Ecto neural progenitor cell (in vitro differentiated cells): ENCODE data around the gene PTPRCAP.
A peak's percentile ranks its signal among the peaks of the same experiment; 100 is the strongest.
"Not testable (repeated sequence)": the region's sequence is repeated elsewhere in the genome, so short reads cannot be mapped to it uniquely, and the experiment has no call there.

Source experiments
- DNase-seq: peaks from one replicate; pipeline ENCODE4 v3.0.0-alpha.2; 2018; ENCODE audit warnings: low spot score

Gene PTPRCAP

DNA sequence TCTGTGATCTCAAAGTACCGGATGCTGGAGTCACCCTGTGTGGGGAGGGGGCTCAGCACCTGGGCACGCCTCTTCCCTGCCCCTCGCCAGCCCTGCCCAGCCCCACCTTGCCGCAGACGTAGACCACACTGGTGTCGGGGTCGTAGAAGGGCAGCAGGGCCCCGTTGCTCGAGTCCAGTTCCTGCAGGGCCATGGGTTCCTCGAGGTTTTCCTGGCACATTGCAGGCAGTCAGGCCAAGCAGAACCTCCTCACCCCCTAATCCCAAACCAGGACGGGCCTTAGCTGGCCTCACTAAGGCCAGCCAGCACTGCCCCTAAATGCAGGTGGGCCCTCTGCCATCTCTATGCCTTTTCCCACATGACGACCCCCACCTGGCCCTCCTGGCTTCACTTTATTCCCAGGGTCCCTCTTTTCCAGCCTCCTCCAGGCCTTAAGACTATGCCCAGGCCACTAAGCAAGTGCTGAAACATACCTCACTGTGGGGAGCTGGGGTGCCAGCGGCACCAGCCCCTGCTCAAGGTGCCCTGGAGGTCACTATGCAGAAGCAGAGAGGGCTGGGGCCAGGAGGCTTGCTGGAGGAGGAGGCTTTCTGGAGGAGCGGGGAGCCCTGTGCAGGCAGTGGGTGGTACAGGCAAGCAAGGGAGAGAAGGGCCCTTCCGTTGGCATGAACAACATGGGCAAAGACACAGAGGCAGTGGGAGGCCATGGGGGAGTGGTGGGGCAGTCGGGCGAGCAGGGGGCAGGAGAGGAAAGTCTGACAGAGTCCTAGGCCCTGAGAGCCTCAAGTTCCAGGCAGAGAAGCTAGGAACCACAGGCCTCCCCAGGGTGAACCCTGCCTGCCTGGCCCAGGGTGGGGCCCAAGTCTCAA is 3.0 kb upstream of the PTPRCAP start:
- no peak for DNase-seq

DNA sequence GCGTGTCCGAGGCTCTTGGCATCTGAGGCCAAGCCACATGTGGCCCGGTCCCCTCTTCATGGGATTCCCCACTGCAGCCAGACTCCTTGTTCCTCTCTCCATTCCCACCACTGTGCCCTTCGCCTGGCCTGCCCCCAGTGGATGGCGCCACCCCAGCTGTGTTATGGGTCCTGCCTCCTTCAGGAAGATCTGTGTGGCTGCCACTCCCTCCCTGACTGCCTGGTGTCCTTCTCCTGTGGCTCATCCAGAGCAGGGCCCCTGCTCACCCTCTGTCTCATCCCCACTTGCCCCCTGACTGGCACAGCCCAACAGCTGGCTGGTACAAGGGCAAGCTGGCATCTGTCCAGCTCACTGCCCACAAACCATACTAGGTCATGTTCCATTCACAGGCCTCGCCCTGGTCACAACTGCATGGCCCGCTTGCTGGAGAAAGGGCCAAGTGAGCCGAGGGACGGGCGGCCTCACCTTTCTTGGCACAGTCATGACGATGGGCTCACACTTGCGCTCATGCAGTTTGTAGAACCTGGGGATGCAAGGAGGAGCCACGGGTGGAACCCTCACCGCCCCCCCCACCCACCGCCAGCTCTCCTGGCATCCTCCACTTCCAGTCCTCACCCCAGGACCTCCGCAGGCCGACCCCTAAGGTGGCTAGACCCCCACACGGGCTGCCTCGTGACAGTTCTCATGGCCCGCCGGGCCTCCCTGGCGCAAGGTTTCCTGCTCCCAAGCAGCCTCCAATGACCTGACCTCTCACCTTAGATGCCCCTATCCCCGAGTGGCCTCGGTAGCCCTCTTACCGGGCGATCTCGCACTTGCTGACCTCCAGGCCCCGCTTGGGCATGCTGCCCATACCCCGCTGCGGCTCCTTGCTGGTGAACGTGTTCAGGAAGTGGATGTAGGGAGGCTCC is 2.1 kb upstream of the PTPRCAP start:
- no peak for DNase-seq

DNA sequence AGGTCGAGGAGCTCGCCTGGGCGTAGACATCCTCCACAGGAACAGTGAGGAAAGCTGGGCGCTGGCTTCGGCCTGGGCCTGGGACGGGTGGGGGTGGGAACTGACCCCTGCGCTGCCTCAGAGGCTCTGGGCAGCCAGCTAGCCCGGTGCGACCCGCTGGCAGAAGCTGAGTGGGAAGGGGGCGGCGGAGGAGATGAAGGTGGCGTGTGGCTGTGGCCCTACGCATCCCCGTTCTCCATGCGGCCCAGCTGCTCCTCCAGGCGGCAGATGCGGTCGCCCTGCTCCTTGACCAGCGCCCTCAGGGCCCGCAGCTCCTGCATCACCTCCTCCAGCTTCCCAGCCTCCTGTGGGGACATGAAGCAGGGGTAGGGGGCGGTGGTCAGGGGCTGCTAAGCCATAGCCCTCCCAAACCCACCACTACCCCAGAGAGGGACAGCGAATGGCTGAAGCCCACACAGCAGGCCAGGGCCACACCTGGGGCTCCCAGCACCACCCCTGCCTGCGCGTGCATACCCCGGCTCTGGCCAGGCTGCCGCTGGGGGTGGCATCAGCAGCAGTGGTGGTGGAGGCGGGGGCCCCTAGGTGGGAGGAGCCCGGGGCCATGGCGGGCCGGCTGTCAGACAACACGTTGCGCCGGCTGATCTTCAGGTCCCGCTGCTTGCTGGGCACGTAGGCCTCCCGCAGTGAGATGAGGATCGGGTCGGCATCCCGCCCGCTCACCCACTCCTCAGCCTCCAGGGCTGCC is 848 bp upstream of the PTPRCAP start:
- DNase-seq: no peak

DNA sequence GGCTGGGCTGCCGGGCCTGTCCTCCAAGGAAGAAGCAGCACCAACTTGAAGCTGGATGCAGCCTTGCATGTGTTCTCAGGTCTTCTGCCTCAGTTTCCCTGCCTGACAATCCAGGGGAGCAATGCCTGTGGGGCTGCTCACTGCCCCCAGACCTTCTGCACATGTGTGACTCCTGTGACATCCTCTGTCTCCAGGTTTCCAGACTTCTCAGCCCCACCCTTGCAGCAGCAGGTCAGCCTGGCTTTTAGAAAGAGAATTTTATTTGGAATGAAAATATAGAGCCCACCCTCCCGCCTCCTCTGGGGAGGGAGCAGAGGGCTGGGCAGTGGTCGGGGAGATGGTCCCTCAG is 301 bp upstream of the PTPRCAP start:
- no peak for DNase-seq

DNA sequence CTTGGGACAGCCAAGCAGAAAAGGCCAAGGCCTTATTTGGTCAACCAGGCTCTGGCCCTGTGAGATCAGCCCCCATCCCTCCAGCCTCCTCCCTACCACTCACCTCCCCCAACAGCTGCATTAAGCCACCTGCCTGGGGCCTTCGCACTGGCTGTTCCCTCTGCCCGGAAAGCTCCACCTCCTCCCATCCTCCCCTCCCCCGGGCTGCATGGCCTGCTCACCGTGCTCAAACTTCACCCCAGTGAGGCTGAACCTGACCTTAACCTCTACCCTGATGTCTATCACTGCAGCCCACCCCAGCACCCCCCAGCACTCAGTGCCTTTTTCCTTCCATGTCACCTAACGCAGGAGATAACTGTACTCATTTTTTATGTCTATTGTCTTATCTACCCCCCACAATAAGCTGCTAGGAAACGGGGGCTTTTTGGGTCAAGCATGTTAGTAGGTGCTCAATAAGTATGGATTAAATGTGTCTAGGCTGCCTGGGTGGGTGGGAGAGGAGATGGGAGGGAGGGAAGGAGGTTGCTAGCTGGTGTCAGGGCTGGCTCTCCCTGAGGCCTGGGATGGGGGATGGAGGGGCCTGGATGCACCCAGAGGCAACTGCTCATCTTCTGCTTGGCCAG is 912 bp downstream of the PTPRCAP start:
- no peak for DNase-seq

DNA sequence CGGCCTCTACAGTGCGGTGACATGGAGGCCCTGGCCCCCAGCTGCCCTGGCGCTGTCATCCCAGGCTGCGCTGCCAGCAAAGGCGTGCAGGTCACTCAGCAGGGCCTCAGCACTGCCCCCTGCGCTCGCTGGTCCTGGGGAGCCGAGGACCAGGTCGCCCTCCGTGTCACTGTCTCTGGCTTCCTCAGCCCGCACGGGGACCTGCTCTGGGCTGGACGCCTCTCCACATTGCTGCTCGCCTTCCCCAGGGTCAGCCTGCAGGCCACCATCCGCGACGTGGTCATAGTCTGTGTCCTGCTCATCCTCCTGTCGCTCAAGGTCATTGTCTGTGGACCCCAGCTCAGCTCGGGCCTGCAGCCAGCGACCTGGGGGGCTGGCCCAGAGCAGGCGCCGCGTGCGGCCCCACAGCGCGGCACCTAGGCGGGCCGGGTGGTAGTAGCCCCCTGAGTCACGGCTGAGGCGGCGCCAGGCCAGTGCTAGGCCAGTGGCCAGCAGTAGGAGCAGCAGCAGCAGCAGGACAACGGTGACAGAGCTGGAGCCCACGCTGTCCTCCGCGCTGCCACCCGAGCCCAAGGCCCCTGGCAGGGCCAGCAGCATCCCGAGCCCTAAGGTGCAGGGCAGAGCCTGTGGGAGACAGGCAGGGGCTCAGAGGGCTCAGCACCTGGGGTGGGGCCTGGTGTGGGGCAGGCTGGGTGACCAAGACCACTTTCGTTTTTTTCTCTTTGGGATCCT is 1.6 kb downstream of the PTPRCAP start:
- no peak for DNase-seq

DNA sequence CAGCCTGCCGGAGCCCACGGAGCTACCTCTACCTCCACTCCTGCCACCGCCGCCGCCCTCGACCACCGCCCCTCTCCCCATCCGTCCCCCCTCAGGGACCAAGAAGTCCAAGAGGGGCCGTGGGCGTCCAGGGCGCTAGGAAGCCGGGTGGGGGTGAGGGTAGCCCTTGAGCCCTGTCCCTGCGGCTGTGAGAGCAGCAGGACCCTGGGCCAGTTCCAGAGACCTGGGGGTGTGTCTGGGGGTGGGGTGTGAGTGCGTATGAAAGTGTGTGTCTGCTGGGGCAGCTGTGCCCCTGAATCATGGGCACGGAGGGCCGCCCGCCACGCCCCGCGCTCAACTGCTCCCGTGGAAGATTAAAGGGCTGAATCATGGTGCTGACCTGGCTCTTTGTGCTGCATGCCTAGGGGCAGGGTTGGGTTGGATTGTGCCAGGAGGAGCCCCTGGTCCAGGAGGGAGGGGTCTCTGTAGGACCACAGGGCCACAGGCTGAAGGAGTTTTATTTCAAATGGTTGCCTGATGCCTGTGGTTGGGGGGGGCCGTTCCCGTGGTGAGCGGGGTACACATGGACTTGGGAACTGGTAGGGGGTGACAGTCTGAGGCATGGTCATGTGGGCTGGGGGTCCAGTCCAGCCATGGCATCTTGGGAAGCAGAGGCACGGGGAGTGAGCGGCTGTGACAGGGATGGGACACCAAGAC is 2.3 kb downstream of the PTPRCAP start:
- DNase-seq: no peak

DNA sequence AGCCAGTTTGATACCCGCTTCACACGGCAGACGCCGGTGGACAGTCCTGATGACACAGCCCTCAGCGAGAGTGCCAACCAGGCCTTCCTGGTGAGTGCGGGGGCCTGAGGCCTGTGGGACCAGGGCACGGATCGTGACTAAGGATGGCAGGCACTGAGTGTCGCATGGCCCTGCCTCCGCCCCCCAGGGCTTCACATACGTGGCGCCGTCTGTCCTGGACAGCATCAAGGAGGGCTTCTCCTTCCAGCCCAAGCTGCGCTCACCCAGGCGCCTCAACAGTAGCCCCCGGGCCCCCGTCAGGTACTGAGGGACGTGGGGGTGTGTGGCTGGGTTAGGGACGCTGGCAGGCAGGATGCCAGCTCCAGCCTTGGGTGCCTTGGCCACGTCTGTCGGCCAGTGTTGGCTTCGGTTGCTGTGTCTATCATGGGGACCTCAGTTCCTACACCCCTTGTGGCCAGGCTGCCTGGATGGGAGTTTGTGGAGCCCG is 3.0 kb downstream of the PTPRCAP start:
- DNase-seq: no peak

DNA sequence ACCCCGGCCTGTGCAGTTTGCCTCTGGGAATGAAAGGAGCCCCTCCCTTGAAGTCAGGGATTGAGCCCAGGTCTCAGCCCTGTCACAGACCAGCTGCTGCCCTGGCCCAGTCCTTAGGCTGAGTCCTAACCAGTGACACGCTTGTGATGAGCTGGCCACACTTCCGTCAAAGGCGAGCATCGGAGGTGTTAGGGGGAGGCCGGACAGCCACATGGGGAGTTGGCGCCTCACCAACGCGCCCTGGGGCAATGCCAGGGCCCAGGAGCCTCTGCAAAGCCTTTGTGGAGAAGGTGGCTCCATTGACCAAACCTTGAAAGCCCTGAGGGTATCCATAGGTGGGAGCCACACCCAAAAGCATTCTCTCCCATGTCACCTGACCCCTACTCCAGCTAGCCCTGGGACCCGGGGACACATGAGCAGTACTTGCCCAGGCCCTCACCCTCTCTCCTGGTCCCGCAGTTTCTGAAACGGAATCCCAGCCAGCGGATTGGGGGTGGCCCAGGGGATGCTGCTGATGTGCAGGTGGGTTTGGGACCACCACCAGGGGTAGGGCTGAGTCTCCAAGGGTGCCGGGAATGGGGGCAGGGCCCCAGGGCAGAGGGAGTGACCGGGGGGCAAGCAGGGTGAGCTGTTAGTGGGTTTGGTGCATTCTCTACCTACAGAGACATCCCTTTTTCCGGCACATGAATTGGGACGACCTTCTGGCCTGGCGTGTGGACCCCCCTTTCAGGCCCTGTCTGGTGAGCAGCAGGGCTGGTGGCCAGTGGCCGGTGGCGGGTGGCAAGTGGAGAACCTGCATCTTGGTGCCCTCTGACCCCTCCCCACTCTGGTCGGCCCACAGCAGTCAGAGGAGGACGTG is 3.7 kb downstream of the PTPRCAP start:
- no peak for DNase-seq

DNA sequence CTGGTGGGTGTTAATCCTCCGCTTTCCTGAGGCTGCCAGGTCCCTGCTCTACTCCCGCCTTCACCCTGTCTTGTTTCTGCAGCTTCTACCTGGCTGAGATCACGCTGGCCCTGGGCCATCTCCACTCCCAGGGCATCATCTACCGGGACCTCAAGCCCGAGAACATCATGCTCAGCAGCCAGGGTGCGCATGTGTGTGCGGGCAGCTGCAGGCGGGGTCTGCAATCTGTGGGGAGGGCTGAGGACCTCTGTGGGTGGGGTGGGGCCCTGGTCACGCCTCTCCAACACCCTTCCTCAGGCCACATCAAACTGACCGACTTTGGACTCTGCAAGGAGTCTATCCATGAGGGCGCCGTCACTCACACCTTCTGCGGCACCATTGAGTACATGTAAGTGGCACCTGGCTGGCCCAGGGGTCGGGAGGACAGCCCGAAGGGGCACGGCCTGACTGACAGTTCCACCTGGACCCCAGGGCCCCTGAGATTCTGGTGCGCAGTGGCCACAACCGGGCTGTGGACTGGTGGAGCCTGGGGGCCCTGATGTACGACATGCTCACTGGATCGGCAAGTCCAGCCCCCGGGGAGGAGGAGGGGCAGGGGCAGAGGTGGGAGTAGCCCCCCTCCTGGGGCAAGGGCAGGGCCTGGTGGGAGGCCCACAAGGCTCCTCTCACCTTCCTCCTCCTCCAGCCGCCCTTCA is 4.7 kb downstream of the PTPRCAP start:
- no peak for DNase-seq

DNA sequence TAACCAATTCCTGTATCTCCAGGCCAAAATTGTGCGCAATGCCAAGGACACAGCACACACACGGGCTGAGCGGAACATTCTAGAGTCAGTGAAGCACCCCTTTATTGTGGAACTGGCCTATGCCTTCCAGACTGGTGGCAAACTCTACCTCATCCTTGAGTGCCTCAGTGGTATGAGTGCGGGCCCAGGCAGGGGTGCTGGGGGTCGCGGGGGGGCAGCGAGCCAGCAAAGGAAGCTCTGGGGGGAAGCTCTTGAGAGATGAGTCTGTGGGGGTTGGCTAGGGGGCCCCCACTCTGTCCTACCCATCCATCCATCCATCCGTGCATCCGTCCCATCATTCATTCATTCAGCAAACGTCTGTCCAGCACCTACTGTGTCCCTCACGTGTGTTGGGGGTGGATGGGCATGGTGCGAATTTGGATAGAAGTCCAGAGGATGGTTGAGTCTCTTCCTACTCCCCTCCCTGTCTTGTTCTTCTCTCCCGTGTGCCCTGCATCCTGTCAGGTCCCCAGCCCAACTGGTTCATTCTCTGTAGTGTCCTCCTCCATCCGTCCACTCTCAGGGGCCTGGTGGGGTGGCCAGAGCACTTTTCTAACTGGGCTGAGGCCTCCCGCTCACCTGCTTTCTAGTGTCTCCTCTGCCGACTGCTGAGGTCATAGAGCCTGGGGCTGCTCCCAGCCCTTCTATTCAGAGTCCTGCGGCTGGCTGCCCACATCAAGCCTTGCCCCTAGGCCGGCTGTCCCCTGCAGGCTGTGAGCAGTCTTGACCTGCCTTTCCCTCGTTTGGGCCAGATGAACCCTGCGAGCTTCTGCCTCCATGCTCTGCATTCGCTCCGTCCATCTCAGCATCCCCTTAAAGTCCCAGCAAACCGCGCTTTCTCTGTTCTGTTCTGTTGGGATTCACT is 5.9 kb downstream of the PTPRCAP start:
- no peak for DNase-seq

DNA sequence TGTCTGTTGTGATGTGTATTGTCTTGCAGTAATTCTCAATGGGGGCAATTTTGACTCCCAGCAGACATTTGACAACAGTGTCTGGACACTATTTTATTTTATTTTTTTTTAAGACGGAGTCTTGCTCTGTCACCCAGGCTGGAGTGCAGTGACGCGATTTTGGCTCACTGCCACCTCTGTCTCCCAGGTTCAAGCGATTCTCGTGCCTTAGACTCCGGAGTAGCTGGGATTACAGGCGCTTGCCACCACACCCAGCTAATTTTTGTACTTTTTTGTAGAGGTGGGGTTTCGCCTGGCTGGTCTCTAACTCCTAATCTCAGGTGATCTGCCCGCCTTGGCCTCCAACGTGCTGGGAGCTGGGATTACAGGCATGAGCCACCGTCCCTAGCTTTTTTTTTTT is 7.8 kb downstream of the PTPRCAP start:
- DNase-seq: no peak

DNA sequence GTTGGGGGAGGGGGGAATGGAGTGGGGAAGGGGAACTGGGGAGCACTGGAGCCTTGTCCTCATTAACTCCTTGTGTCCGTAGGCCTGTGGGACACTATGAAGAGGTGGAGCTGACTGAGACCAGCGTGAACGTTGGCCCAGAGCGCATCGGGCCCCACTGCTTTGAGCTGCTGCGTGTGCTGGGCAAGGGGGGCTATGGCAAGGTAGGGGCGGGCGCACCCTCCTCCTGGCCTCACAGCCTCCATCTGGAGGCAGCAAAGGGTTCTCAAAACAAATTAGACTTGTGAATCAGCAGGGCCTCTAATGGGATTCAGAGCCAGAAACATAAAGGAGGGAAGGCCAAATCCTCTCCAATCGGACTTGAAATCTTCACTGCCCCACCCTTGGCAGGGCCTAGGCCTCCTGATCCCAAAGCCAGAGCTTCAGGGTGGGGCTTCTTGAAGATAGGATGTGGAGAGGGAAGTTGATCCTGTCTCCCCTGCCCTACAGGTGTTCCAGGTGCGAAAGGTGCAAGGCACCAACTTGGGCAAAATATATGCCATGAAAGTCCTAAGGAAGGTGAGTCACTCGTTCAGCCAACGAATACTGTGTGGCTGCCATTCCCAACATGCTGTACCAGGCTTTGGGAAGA is 8.3 kb downstream of the PTPRCAP start:
- DNase-seq: no peak

DNA sequence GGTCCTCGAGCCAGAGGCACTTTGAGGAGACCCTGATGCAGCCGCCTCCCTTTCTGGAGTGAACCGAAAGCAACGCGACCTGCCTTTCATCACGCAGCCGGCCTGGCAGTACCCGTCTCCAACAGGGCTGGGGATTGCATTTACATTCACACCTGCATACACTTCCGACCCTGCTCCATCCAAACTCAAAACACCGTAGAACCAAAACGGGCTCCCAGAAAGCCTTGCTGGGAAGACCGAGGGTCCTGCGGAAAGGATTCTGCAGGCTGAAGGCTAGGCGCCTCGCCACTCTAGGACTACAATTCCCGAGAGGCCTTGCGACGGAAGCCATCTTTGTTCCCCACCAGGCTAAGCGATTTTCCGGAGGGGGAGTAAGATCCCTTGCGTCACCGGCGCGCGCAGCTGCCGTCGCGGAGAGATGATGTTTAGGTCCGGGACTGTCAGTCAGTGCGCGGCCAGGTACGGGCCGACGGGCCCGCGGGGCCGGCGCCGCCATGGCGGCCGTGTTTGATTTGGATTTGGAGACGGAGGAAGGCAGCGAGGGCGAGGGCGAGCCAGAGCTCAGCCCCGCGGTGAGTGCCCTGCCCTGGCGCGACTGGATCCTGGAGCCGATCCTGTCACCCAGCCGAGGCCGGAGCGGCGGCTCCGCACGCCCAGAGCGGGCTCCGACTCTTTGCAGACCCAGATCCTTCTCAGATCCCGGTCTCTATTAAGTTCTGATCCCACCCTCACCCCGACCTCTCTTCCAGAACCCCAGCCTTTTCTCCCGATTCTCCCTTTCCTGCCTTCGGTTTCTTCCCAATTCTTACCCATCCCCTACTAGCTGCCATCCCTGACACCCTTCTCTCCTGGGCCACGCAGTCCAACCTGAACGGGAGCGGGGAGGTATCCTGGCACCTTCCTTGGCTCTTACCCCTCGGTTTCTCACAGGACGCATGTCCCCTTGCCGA is 9.2 kb downstream of the PTPRCAP start, which contains the start of gene RPS6KB2:
TSS of gene RPS6KB2 (plus strand) at position 443 of the 950 bp plus-strand sequence. CDS start at position 495, 52 bp downstream.
- DNase-seq: peak; percentile 100

DNA sequence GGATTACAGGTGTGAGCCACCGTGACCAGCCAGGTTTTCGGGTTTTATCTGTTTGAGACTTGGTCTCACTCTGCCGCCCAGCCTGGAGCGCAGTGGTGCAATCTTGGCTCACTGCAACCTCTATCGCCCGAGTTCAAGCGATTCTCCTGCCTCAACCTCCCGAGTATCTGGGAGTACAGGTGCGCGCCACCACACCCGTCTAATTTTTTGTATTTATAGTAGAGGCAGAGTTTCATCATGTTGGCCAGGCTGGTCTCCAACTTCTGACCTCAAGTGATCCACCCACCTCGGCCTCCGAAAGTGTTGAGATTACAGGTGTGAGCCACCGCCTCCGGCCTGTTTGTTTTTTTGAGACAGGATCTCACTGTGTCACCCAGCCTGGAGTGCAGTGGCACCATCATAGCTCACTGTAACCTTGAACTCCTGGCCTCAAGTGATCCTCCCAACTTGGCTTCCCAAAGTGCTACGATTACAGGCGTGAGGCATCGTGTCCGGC is 10.1 kb downstream of the PTPRCAP start:
- not testable (repeated sequence) for DNase-seq
